Measurements from ENCODE around the gene KSR2.

DNA sequence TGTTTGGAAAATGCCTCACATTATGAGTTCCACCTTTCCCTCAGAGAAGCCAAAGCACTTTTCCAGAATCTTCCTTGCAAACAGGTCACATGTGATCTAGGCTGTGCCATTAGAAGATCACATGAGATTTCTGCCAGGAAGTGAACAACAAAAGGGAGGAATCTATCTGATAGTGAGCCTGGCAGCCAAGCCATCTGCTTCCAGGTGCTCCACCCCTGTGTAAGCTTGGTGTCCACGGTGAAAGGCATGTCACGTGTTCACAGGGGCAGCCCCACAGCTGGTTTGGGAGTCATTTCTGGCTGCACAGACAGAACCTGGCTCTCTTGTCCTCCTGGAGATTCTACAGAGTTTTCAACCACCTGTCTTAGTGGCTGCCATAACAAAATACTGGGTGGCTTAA is 3.5 kb upstream of the KSR2 start:
- TF ChIP-seq YY1 (IDR thresholded peaks at IDR 0.05; ENCODE audit: insufficient read depth, insufficient read length) (no peak), SUZ12 (IDR thresholded peaks at IDR 0.05; ENCODE audit: extremely low read depth, insufficient read depth, insufficient read length) (no peak)
